ENCODE results near the gene KRT83. TPM values are rescaled to one million over a fixed set of nuclear protein-coding genes. Genes with fewer than 3 reads are reported as not detected.

KRT83 gene
- total and polyA plus RNA-seq, 2 of the 13 experiments (the other 11 are each of a cell fraction or from before 2014, with no cell fraction given): not detected

DNA sequence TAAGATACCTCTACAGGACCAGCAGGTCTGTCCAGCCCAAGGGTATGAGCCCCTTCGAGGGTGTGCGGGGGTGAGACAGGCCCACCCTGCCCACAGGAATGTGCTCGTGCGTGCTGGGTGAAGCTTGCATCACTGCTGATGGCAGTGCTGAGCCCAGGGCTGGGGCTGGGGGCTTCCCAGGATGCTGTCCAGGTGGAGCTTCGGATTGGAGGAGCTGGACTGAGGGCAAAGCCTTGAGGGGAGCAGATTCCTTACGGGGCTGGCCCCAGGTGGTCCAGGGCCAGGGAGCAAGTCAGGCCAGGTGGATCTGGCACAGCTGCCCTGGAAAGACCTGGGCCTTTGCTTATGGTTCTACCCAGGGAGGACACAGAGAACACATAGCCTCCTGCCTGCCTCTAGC is 48.6 kb upstream of the KRT83 start (continued):
- TF ChIP-seq CREB1 (IDR thresholded peaks at IDR 0.05) (no peak), CREB1 (CRISPR knock-in tag; IDR thresholded peaks at IDR 0.05) (no peak), U2AF1 (optimal IDR thresholded peaks at IDR 0.05; ENCODE audit: low read depth, low read length) (no peak), ZNF20 (CRISPR knock-in tag; IDR thresholded peaks at IDR 0.05) (no peak), ZNF552 (CRISPR knock-in tag; IDR thresholded peaks at IDR 0.05; ENCODE audit: borderline replicate concordance) (no peak), ZFP37 (CRISPR knock-in tag; IDR thresholded peaks at IDR 0.05; ENCODE audit: borderline replicate concordance) (no peak)
- TF ChIP-seq, protein P1, sequence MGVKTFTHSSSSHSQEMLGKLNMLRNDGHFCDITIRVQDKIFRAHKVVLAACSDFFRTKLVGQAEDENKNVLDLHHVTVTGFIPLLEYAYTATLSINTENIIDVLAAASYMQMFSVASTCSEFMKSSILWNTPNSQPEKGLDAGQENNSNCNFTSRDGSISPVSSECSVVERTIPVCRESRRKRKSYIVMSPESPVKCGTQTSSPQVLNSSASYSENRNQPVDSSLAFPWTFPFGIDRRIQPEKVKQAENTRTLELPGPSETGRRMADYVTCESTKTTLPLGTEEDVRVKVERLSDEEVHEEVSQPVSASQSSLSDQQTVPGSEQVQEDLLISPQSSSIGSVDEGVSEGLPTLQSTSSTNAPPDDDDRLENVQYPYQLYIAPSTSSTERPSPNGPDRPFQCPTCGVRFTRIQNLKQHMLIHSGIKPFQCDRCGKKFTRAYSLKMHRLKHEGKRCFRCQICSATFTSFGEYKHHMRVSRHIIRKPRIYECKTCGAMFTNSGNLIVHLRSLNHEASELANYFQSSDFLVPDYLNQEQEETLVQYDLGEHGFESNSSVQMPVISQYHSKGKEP (CRISPR knock-in tag; IDR thresholded peaks at IDR 0.05): no peak
- TF ChIP-seq, protein P2, sequence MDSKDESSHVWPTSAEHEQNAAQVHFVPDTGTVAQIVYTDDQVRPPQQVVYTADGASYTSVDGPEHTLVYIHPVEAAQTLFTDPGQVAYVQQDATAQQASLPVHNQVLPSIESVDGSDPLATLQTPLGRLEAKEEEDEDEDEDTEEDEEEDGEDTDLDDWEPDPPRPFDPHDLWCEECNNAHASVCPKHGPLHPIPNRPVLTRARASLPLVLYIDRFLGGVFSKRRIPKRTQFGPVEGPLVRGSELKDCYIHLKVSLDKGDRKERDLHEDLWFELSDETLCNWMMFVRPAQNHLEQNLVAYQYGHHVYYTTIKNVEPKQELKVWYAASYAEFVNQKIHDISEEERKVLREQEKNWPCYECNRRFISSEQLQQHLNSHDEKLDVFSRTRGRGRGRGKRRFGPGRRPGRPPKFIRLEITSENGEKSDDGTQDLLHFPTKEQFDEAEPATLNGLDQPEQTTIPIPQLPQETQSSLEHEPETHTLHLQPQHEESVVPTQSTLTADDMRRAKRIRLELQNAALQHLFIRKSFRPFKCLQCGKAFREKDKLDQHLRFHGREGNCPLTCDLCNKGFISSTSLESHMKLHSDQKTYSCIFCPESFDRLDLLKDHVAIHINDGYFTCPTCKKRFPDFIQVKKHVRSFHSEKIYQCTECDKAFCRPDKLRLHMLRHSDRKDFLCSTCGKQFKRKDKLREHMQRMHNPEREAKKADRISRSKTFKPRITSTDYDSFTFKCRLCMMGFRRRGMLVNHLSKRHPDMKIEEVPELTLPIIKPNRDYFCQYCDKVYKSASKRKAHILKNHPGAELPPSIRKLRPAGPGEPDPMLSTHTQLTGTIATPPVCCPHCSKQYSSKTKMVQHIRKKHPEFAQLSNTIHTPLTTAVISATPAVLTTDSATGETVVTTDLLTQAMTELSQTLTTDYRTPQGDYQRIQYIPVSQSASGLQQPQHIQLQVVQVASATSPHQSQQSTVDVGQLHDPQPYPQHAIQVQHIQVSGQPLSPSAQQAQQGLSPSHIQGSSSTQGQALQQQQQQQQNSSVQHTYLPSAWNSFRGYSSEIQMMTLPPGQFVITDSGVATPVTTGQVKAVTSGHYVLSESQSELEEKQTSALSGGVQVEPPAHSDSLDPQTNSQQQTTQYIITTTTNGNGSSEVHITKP (CRISPR knock-in tag; IDR thresholded peaks at IDR 0.05; ENCODE audit: low read depth): no peak

DNA sequence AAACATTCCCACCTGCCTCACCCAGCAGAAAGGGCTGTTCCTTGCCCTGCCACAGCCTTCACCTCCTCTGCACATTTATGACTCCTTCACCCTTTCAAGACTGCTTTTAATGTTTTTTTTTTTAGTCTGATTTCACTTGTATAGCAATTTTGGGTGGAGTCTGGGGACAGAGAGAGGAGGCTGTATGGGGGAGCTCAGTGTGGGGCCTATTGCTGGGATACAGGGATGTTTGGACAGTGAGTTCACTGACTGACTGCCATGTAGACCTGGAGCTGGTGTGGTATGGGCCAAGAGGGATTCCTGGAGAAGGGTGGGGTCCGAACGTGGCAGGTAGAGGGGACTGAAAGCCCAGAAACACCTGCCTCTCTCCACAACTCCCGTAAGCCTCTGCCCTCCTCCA is 48.0 kb upstream of the KRT83 start:
- FAIRE-seq (no peak), DNase-seq (ENCODE audit: low spot score) (no peak), ATAC-seq (no peak)
- intact Hi-C loops (cut with micrococcal nuclease; ENCODE audit: unreplicated experiment): no loop called here
- H3K79me2 ChIP-seq (ENCODE audit: insufficient read depth, low read length): no peaks in the 10 kb centered on the region
- ChIA-PET POLR2A (no interaction called here), CTCF (ENCODE audit: low intra/inter-chr PET ratio, low total read pairs) (interaction anchor here (0.8 kb wide), 1 partner anchor 511 kb away, joined by 3 read pairs; no protein-coding TSS in a partner anchor)
- no peak overlapping the region for H2AFZ ChIP-seq (ENCODE audit: low read length)
- H3K9ac ChIP-seq (ENCODE audit: insufficient read depth, low read depth, low read length): no peak overlapping the region
- no peaks in the 10 kb centered on the region for H4K20me1 ChIP-seq (ENCODE audit: insufficient read depth, low read length)
- H3K4me1 ChIP-seq (ENCODE audit: insufficient read depth, low read length): no peaks in the 10 kb centered on the region
- WGBS (ENCODE audit: low lambda C conversion rate): 0% methylated on average over 2 of the region's 3 CpGs
- peaks cover 6 to 53% of the 10 kb centered on the region in 2 experiments; a peak in 4 of 5 replicates for H3K27me3 ChIP-seq (ENCODE audit: control insufficient read depth in 1 of 2, insufficient read depth in 2 of 2, low read length in 2 of 2)
- H3K4me3 ChIP-seq (replicated peaks in 1 of 3; ENCODE audit: insufficient read depth in 1 of 3, low read depth in 2 of 3, low read length in 3 of 3): no peak overlapping the region
- H3K27ac ChIP-seq (ENCODE audit: extremely low read length, insufficient read depth, low read length): no peak overlapping the region
- no TSS peak for BruUV-seq (replicated peaks)
- H3K9me3 ChIP-seq (ENCODE audit: low read length): no peaks in the 10 kb centered on the region
- no peaks in the 10 kb centered on the region for H3K36me3 ChIP-seq (replicated peaks in 1 of 2; ENCODE audit: control insufficient read depth in 1 of 2, insufficient read depth in 2 of 2, low read length in 2 of 2)
- no peak overlapping the region for H3K4me2 ChIP-seq (ENCODE audit: low read depth, low read length)
- in situ Hi-C loops (cut with HindIII; ENCODE audit: extremely low pct_ligation_motif_present, low pct_unique_long_range_greater_than_20kb): no loop called here
- TF ChIP-seq PHF21A (CRISPR knock-in tag; IDR thresholded peaks at IDR 0.05) (no peak), TP53 (CRISPR knock-in tag; conservative IDR thresholded peaks at IDR 0.05) (no peak), ESRRA (CRISPR knock-in tag; IDR thresholded peaks at IDR 0.05; ENCODE audit: low read depth) (no peak), SIX4 (CRISPR knock-in tag; IDR thresholded peaks at IDR 0.05) (no peak), ZSCAN29 (CRISPR knock-in tag; conservative IDR thresholded peaks at IDR 0.05) (no peak), ZNF484 (CRISPR knock-in tag; IDR thresholded peaks at IDR 0.05; ENCODE audit: borderline replicate concordance, low read depth) (no peak)
- TF ChIP-seq, protein P3, sequence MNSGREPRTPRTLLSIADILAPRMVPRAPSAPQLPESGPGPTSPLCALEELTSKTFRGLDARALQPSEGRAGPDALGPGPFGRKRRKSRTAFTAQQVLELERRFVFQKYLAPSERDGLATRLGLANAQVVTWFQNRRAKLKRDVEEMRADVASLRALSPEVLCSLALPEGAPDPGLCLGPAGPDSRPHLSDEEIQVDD (CRISPR knock-in tag; IDR thresholded peaks at IDR 0.05; ENCODE audit: borderline replicate concordance): no peak
- TF ChIP-seq, protein P4, sequence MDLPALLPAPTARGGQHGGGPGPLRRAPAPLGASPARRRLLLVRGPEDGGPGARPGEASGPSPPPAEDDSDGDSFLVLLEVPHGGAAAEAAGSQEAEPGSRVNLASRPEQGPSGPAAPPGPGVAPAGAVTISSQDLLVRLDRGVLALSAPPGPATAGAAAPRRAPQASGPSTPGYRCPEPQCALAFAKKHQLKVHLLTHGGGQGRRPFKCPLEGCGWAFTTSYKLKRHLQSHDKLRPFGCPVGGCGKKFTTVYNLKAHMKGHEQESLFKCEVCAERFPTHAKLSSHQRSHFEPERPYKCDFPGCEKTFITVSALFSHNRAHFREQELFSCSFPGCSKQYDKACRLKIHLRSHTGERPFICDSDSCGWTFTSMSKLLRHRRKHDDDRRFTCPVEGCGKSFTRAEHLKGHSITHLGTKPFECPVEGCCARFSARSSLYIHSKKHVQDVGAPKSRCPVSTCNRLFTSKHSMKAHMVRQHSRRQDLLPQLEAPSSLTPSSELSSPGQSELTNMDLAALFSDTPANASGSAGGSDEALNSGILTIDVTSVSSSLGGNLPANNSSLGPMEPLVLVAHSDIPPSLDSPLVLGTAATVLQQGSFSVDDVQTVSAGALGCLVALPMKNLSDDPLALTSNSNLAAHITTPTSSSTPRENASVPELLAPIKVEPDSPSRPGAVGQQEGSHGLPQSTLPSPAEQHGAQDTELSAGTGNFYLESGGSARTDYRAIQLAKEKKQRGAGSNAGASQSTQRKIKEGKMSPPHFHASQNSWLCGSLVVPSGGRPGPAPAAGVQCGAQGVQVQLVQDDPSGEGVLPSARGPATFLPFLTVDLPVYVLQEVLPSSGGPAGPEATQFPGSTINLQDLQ (CRISPR knock-in tag; IDR thresholded peaks at IDR 0.05): no peak

Data from HepG2 (cell line).